WTC11 (cell line): ENCODE results near the gene DFFB.

Experiments used
- ATF1 ChIP-seq: sonication (generic); formaldehyde crosslinking; IDR thresholded peaks from 2 replicates; pipeline ENCODE4 v1.8.1; 2023; ENCODE audit warnings: mild to moderate bottlenecking, moderate library complexity, missing genetic modification reagents
- CBFB ChIP-seq: sonication (generic); formaldehyde crosslinking; IDR thresholded peaks from 2 replicates; pipeline ENCODE4 v1.8.1; 2022; ENCODE audit warnings: mild to moderate bottlenecking, low read depth, missing genetic modification reagents
- FOXJ3 ChIP-seq: sonication (generic); formaldehyde crosslinking; IDR thresholded peaks from 2 replicates; pipeline ENCODE4 v1.9.0; 2021; ENCODE audit warnings: missing genetic modification reagents, mild to moderate bottlenecking, borderline replicate concordance
- JUN ChIP-seq: sonication (generic); formaldehyde crosslinking; IDR thresholded peaks from 2 replicates; pipeline ENCODE4 v1.8.0; 2023; ENCODE audit warnings: mild to moderate bottlenecking, missing genetic modification reagents
- ZNF317 ChIP-seq: sonication (generic); formaldehyde crosslinking; IDR thresholded peaks from 2 replicates; pipeline ENCODE4 v1.8.1; 2023; ENCODE audit warnings: low read depth, mild to moderate bottlenecking, moderate library complexity, missing genetic modification reagents, borderline replicate concordance
- TF ChIP-seq, protein P1 (sequence below): sonication (generic); formaldehyde crosslinking; IDR thresholded peaks from 2 replicates; pipeline ENCODE4 v1.8.1; 2023; ENCODE audit warnings: mild to moderate bottlenecking, missing genetic modification reagents, moderate library complexity
- TF ChIP-seq, protein P2 (sequence below): fragments of 200-600 bp; IDR thresholded peaks from 2 replicates; pipeline ENCODE4 v1.8.0; 2022; ENCODE audit warnings: antibody characterized with exemption
- TF ChIP-seq, protein P3 (sequence below): sonication (generic); formaldehyde crosslinking; IDR thresholded peaks from 2 replicates; pipeline ENCODE4 v1.8.1; 2023; ENCODE audit warnings: mild to moderate bottlenecking, missing genetic modification reagents
- TF ChIP-seq, protein P4 (sequence below): sonication (generic); formaldehyde crosslinking; IDR thresholded peaks from 2 replicates; pipeline ENCODE4 v1.8.0; 2022; ENCODE audit warnings: mild to moderate bottlenecking, missing genetic modification reagents

DNA sequence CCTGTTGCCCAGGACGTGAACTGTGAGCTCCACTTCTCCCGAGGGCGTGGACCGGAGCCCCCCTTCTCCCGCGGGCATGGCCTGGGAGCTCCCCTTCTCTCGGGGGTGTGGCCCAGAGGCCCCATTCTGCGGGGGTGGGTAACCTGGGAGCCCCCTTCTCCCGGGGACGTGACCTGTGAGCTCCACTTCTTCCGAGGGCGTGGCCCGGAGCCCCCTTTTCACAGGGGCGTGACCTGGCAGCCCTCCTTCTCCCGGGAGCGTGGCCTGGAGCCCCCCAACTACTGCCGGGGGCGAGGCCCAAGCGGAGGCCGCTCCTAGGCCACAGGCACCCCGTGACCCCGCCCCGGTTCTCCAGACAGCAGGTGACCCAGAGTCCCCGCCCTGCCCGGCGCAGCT lies 42.5 kb downstream of the DFFB start:
- TF ChIP-seq, protein P1, sequence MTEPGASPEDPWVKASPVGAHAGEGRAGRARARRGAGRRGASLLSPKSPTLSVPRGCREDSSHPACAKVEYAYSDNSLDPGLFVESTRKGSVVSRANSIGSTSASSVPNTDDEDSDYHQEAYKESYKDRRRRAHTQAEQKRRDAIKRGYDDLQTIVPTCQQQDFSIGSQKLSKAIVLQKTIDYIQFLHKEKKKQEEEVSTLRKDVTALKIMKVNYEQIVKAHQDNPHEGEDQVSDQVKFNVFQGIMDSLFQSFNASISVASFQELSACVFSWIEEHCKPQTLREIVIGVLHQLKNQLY (CRISPR knock-in tag): no peak
- TF ChIP-seq, protein P2, sequence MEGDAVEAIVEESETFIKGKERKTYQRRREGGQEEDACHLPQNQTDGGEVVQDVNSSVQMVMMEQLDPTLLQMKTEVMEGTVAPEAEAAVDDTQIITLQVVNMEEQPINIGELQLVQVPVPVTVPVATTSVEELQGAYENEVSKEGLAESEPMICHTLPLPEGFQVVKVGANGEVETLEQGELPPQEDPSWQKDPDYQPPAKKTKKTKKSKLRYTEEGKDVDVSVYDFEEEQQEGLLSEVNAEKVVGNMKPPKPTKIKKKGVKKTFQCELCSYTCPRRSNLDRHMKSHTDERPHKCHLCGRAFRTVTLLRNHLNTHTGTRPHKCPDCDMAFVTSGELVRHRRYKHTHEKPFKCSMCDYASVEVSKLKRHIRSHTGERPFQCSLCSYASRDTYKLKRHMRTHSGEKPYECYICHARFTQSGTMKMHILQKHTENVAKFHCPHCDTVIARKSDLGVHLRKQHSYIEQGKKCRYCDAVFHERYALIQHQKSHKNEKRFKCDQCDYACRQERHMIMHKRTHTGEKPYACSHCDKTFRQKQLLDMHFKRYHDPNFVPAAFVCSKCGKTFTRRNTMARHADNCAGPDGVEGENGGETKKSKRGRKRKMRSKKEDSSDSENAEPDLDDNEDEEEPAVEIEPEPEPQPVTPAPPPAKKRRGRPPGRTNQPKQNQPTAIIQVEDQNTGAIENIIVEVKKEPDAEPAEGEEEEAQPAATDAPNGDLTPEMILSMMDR: no peak
- TF ChIP-seq ZNF317 (CRISPR knock-in tag): no peak
- TF ChIP-seq JUN (CRISPR knock-in tag): no peak
- TF ChIP-seq CBFB (CRISPR knock-in tag): no peak
- TF ChIP-seq, protein P3, sequence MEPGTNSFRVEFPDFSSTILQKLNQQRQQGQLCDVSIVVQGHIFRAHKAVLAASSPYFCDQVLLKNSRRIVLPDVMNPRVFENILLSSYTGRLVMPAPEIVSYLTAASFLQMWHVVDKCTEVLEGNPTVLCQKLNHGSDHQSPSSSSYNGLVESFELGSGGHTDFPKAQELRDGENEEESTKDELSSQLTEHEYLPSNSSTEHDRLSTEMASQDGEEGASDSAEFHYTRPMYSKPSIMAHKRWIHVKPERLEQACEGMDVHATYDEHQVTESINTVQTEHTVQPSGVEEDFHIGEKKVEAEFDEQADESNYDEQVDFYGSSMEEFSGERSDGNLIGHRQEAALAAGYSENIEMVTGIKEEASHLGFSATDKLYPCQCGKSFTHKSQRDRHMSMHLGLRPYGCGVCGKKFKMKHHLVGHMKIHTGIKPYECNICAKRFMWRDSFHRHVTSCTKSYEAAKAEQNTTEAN (CRISPR knock-in tag): no peak
- no peak for TF ChIP-seq FOXJ3 (CRISPR knock-in tag)
- TF ChIP-seq, protein P4, sequence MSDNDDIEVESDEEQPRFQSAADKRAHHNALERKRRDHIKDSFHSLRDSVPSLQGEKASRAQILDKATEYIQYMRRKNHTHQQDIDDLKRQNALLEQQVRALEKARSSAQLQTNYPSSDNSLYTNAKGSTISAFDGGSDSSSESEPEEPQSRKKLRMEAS (CRISPR knock-in tag): no peak
- no peak for TF ChIP-seq ATF1 (CRISPR knock-in tag)
